ENCODE measurements around the gene GALNT9. TPM values are rescaled to one million over a fixed set of nuclear protein-coding genes. Genes with fewer than 3 reads are reported as not detected.

GALNT9 gene
- total RNA-seq, 1 experiment from 2014 or later, result 0.44 TPM

DNA sequence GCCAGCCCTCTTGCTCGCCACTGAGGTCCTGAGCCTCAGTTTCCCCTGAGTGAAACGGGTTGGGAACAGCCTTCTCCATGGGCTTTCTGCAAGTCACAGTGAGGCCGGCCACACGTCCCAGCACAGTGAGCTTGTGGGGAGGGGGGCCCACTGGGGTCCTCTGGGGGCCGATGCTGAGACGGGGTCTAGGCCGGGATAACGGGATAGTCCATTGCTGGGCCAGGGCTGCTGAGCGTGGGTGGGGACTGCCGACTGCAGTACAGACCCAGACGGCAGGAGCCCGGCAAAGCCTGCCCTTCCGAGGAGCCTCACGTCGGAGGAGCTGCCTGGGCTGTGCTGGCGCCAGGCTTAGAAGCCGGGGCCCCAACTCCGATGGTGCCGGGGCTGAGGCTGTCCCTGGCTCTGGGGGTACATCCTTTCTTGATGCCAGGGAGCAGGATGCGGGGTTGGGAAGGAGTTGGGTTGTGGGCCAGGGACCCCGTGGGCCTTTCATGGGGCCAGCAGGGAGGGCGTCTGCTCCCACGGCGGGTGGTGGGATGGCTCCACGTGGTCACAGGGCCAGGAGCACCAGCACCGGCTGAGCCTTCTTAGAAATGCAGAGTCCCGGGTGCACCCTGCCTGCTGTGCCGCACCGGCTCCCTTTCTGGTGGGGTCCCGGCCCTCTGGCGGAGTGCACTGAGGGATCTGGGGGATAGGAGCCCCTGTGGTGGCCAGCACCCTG, 160.9 kb downstream of the GALNT9 start:
- no peak overlapping the region for H3K4me3 ChIP-seq (ENCODE audit: low read length)
- no peak overlapping the region for H2AFZ ChIP-seq (ENCODE audit: low read length)
- no peaks in the 10 kb centered on the region for H3F3A ChIP-seq (ENCODE audit: low read length, unreplicated experiment)
- intact Hi-C loops (cut with micrococcal nuclease), result no loop called here
- TF ChIP-seq, protein P1, sequence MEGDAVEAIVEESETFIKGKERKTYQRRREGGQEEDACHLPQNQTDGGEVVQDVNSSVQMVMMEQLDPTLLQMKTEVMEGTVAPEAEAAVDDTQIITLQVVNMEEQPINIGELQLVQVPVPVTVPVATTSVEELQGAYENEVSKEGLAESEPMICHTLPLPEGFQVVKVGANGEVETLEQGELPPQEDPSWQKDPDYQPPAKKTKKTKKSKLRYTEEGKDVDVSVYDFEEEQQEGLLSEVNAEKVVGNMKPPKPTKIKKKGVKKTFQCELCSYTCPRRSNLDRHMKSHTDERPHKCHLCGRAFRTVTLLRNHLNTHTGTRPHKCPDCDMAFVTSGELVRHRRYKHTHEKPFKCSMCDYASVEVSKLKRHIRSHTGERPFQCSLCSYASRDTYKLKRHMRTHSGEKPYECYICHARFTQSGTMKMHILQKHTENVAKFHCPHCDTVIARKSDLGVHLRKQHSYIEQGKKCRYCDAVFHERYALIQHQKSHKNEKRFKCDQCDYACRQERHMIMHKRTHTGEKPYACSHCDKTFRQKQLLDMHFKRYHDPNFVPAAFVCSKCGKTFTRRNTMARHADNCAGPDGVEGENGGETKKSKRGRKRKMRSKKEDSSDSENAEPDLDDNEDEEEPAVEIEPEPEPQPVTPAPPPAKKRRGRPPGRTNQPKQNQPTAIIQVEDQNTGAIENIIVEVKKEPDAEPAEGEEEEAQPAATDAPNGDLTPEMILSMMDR (conservative IDR thresholded peaks at IDR 0.05; ENCODE audit: low read depth, low read length), result no peak
- no peak for TF ChIP-seq EZH2 (IDR thresholded peaks at IDR 0.05; ENCODE audit: low read length, unreplicated experiment)
- no peak for TF ChIP-seq EZH2phosphoT487 (IDR thresholded peaks at IDR 0.05; ENCODE audit: borderline replicate concordance, low read length)
- POLR2A ChIA-PET (ENCODE audit: unreplicated experiment), result no interaction called here
- CTCF ChIA-PET, result no interaction called here
- no peaks in the 10 kb centered on the region for H3K27me3 ChIP-seq (ENCODE audit: low read length)
- H3K36me3 ChIP-seq (ENCODE audit: low read depth, low read length), result no peaks in the 10 kb centered on the region
- H3K4me1 ChIP-seq (ENCODE audit: insufficient read depth, low read length), result peaks cover 16% of the 10 kb centered on the region
- H3K9me2 ChIP-seq (replicated peaks; ENCODE audit: low read length), result no peaks in the 10 kb centered on the region
- BruUV-seq (replicated peaks), result no TSS peak
- no peak overlapping the region for H3K9ac ChIP-seq (ENCODE audit: low read length)
- no peaks in the 10 kb centered on the region for H3K9me3 ChIP-seq (ENCODE audit: low read length)
- DNase-seq (no peak), ATAC-seq (no peak)
- H3K79me2 ChIP-seq (ENCODE audit: low read length), result no peaks in the 10 kb centered on the region
- H3K27ac ChIP-seq (ENCODE audit: low read length), result no peak overlapping the region
- no peaks in the 10 kb centered on the region for H4K20me1 ChIP-seq (ENCODE audit: low read length)
- no peak overlapping the region for H3K4me2 ChIP-seq (ENCODE audit: low read length)

DNA sequence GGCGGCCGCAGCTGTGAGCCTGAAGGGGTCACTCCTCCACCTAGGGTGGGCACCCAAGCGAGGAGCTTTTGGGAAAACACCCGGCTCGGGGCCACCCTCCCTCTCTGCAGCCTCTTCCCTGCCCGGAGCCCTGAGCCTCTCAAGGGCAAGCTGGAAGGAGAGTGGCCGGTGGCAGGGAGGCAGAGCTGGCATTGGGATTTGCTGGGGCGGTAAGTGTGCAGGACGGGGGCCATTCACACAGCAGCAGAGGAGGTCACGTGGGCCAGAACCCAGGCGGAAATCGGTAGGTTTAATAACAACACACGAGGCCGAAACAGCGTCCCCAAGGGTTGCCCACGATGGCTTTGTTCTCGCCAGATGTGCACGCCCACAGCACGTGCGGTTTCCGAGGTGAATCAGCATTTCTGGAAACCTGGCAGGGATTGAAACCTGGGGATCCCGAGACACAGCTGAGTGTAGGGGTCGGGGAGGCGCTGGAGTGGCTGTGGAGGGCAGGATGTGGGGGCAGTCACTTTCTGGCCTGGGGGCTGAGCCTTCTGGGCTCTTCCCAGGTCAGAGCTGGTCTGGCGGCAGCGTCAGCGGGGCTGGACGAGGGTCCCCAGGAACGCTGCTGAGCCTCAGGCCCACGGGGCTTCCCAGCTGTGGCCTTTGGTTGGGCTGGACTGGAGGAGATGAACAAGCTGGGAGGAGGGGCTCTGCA, 161.6 kb downstream of the GALNT9 start:
- DNase-seq (no peak), ATAC-seq (no peak)
- no peak overlapping the region for H3K4me2 ChIP-seq (ENCODE audit: low read length)
- intact Hi-C loops (cut with micrococcal nuclease), result no loop called here
- H4K20me1 ChIP-seq (ENCODE audit: low read length), result no peaks in the 10 kb centered on the region
- H3K4me1 ChIP-seq (ENCODE audit: insufficient read depth, low read length), result peaks cover 23% of the 10 kb centered on the region
- H3K79me2 ChIP-seq (ENCODE audit: low read length), result no peaks in the 10 kb centered on the region
- H3K9ac ChIP-seq (ENCODE audit: low read length), result no peak overlapping the region
- BruUV-seq (replicated peaks), result no TSS peak
- no peaks in the 10 kb centered on the region for H3K9me3 ChIP-seq (ENCODE audit: low read length)
- H3K36me3 ChIP-seq (ENCODE audit: low read depth, low read length), result no peaks in the 10 kb centered on the region
- no peaks in the 10 kb centered on the region for H3K9me2 ChIP-seq (replicated peaks; ENCODE audit: low read length)
- no peaks in the 10 kb centered on the region for H3K27me3 ChIP-seq (ENCODE audit: low read length)
- H3F3A ChIP-seq (ENCODE audit: low read length, unreplicated experiment), result no peaks in the 10 kb centered on the region
- H3K4me3 ChIP-seq (ENCODE audit: low read length), result no peak overlapping the region
- TF ChIP-seq EZH2phosphoT487 (IDR thresholded peaks at IDR 0.05; ENCODE audit: borderline replicate concordance, low read length) (no peak), EZH2 (IDR thresholded peaks at IDR 0.05; ENCODE audit: low read length, unreplicated experiment) (no peak)
- TF ChIP-seq, protein P1 (conservative IDR thresholded peaks at IDR 0.05; ENCODE audit: low read depth, low read length), result no peak
- no peak overlapping the region for H3K27ac ChIP-seq (ENCODE audit: low read length)
- ChIA-PET CTCF (no interaction called here), POLR2A (ENCODE audit: unreplicated experiment) (no interaction called here)
- H2AFZ ChIP-seq (ENCODE audit: low read length), result no peak overlapping the region
